ENCODE results near the gene VSIG10L2.

- TF ChIP-seq YY1 (IDR thresholded peaks at IDR 0.05; ENCODE audit: low read depth) (no peak), EP300 (IDR thresholded peaks at IDR 0.05; ENCODE audit: borderline replicate concordance) (no peak), CREB1 (IDR thresholded peaks at IDR 0.05; ENCODE audit: low read depth) (no peak), CEBPB (IDR thresholded peaks at IDR 0.05) (no peak), FOXM1 (IDR thresholded peaks at IDR 0.05; ENCODE audit: borderline replicate concordance, low read depth) (no peak)
Observed at GRCh38 chr11:125930076-125930450, 15.8 kb upstream of the VSIG10L2 start.
